A673 (cell line): ENCODE measurements around the gene ACVRL1.

ENCODE experiments used
- CTCF ChIP-seq: fragments of 300-800, 200-600 bp; sonication (generic); conservative IDR thresholded peaks from 2 replicates; pipeline ENCODE4 v1.5.1; 2017; ENCODE audit warnings: low read depth, mild to moderate bottlenecking, antibody characterized with exemption, low read length, moderate library complexity, mixed read lengths
- EZH2 ChIP-seq: fragments of 200-600 bp; sonication (generic); IDR thresholded peaks from 2 replicates; pipeline ENCODE4 v1.6.1; 2017; ENCODE audit warnings: borderline replicate concordance, low read depth, mild to moderate bottlenecking, mixed read lengths, antibody characterized with exemption, low read length; ENCODE audit not compliant: poor library complexity, severe bottlenecking

- TF ChIP-seq CTCF: no peak
- no peak for TF ChIP-seq EZH2
These were observed 44.8 kb downstream of the ACVRL1 start for GRCh38 chr12:51951843-51952722.
